HuH-7 (cell line): Measurements from ENCODE around the gene SPON1.
"Not testable (repeated sequence)": the region's sequence is repeated elsewhere in the genome, so short reads cannot be mapped to it uniquely, and the experiment has no call there.

Source experiments
- DNase-seq: peaks from one replicate; pipeline ENCODE4 v3.0.0; 2011; ENCODE audit warnings: low spot score

The SPON1 gene

GRCh38 chr11:14244926-14245325 is 282.4 kb downstream of the SPON1 start:
- DNase-seq = no peak

- DNase-seq = no peak
Observed at GRCh38 chr11:14245444-14245843, 282.9 kb downstream of the SPON1 start.

- no peak for DNase-seq
Observed at GRCh38 chr11:14248580-14248981, 286.1 kb downstream of the SPON1 start.

GRCh38 chr11:14249121-14249963 is 286.8 kb downstream of the SPON1 start:
- DNase-seq = peak; percentile 53

GRCh38 chr11:14251754-14252153 is 289.2 kb downstream of the SPON1 start:
- DNase-seq = no peak

- DNase-seq = not testable (repeated sequence)
Observed at GRCh38 chr11:14252501-14252900, 290.0 kb downstream of the SPON1 start.

GRCh38 chr11:14253421-14253820 is 290.9 kb downstream of the SPON1 start:
- DNase-seq = no peak

GRCh38 chr11:14253840-14254239 is 291.3 kb downstream of the SPON1 start:
- DNase-seq = no peak

- DNase-seq = no peak
Observed at GRCh38 chr11:14254533-14255237, 292.2 kb downstream of the SPON1 start.

GRCh38 chr11:14255238-14255534 is 292.7 kb downstream of the SPON1 start:
- DNase-seq = no peak

- DNase-seq = peak; percentile 71
Observed at GRCh38 chr11:14258221-14258935, 295.9 kb downstream of the SPON1 start.

- DNase-seq = no peak
Observed at GRCh38 chr11:14259186-14259784, 296.8 kb downstream of the SPON1 start.

- no peak for DNase-seq
Observed at GRCh38 chr11:14259878-14260277, 297.4 kb downstream of the SPON1 start.

- DNase-seq = no peak
Observed at GRCh38 chr11:14261066-14261465, 298.5 kb downstream of the SPON1 start.

GRCh38 chr11:14262271-14262846 is 299.8 kb downstream of the SPON1 start:
- DNase-seq = no peak

- no peak for DNase-seq
Observed at GRCh38 chr11:14264966-14265365, 302.4 kb downstream of the SPON1 start.

- no peak for DNase-seq
Observed at GRCh38 chr11:14266622-14267021, 304.1 kb downstream of the SPON1 start.

GRCh38 chr11:14267861-14268635 is 305.5 kb downstream of the SPON1 start:
- DNase-seq = no peak

- DNase-seq = no peak
Observed at GRCh38 chr11:14269692-14270573, 307.4 kb downstream of the SPON1 start.
